HCT116 (cell line): Measurements from ENCODE around the gene PPM1A.

Experiments
- SIN3A ChIP-seq: IDR thresholded peaks from 2 replicates; pipeline ENCODE4 v1.6.1; 2012; ENCODE audit warnings: low read depth
- TF ChIP-seq, protein P1 (sequence below), 3 experiments: fragments of 200-600 bp in 1 of 3; sonication (generic) in 1 of 3; IDR thresholded peaks in 2 of 3; conservative IDR thresholded peaks in 1 of 3; 2 replicates each; pipeline ENCODE4 v1.5.1; 2012 to 2017; ENCODE audit warnings: low read depth in 2 of 3, low read length in 2 of 3, antibody characterized with exemption in 1 of 3, borderline replicate concordance in 1 of 3, control low read depth in 1 of 3, mild to moderate bottlenecking in 1 of 3, mixed read lengths in 1 of 3, mixed run types in 1 of 3, moderate library complexity in 1 of 3; ENCODE audit not compliant: insufficient read depth in 1 of 3

DNA sequence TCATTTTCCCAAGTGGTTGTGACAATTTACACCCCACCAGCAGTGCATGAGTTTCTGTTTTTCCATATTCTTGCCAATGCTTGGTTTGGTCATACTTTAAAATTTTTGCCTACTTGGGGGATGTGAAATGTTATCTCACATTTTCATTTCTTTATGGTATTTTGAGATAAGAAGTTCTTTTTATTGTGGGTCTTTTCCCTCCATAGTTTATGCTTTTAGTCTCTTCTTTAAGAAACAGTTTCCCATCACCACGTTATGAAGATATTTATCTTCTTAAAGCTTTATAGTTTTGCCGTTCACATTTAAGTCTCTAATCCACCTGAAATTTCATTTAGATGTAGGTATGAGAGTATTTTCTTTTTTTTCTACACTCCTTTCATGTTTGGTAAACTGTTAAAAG is 95.7 kb downstream of the PPM1A start:
- TF ChIP-seq, protein P1, sequence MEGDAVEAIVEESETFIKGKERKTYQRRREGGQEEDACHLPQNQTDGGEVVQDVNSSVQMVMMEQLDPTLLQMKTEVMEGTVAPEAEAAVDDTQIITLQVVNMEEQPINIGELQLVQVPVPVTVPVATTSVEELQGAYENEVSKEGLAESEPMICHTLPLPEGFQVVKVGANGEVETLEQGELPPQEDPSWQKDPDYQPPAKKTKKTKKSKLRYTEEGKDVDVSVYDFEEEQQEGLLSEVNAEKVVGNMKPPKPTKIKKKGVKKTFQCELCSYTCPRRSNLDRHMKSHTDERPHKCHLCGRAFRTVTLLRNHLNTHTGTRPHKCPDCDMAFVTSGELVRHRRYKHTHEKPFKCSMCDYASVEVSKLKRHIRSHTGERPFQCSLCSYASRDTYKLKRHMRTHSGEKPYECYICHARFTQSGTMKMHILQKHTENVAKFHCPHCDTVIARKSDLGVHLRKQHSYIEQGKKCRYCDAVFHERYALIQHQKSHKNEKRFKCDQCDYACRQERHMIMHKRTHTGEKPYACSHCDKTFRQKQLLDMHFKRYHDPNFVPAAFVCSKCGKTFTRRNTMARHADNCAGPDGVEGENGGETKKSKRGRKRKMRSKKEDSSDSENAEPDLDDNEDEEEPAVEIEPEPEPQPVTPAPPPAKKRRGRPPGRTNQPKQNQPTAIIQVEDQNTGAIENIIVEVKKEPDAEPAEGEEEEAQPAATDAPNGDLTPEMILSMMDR (IDR thresholded peaks at IDR 0.05 in 2 of 3, conservative IDR thresholded peaks at IDR 0.05 in 1 of 3; ENCODE audit: borderline replicate concordance in 1 of 3, insufficient read depth in 1 of 3, low read depth in 2 of 3, low read length in 2 of 3) = no peak
- TF ChIP-seq SIN3A = no peak
